ENCODE results near the gene PEG3. TPM values are rescaled to one million over a fixed set of nuclear protein-coding genes. Genes with fewer than 3 reads are reported as not detected.

The PEG3 gene
- total and polyA plus RNA-seq, 2 donors (not counting 1 experiment from before 2014, with no cell fraction given): 0.01 TPM; not detected in 1

- no peaks in the 10 kb centered on the region for H3K4me1 ChIP-seq (ENCODE audit: control insufficient read depth in 2 of 2, insufficient read depth in 2 of 2, low read length in 2 of 2)
- DNase-seq (no peak), ATAC-seq (ENCODE audit: low read depth) (no peak)
- H3K4me1 Mint-ChIP-seq: no peaks in the 10 kb centered on the region
- 96% methylated on average over 4 of the region's 6 CpGs for WGBS (ENCODE audit: insufficient coverage)
- H3K9ac ChIP-seq (ENCODE audit: low read length): no peak overlapping the region
- no peaks in the 10 kb centered on the region for H3K79me2 ChIP-seq (ENCODE audit: control insufficient read depth, insufficient read depth, low read length)
- TF ChIP-seq, protein P1, sequence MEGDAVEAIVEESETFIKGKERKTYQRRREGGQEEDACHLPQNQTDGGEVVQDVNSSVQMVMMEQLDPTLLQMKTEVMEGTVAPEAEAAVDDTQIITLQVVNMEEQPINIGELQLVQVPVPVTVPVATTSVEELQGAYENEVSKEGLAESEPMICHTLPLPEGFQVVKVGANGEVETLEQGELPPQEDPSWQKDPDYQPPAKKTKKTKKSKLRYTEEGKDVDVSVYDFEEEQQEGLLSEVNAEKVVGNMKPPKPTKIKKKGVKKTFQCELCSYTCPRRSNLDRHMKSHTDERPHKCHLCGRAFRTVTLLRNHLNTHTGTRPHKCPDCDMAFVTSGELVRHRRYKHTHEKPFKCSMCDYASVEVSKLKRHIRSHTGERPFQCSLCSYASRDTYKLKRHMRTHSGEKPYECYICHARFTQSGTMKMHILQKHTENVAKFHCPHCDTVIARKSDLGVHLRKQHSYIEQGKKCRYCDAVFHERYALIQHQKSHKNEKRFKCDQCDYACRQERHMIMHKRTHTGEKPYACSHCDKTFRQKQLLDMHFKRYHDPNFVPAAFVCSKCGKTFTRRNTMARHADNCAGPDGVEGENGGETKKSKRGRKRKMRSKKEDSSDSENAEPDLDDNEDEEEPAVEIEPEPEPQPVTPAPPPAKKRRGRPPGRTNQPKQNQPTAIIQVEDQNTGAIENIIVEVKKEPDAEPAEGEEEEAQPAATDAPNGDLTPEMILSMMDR (IDR thresholded peaks at IDR 0.05): no peak
- no peak for TF ChIP-seq EZH2 (IDR thresholded peaks at IDR 0.05; ENCODE audit: borderline replicate concordance, insufficient read depth, low read depth, low read length, poor library complexity, severe bottlenecking)
- H3K4me3 Mint-ChIP-seq: no peak overlapping the region
- H3K9me3 ChIP-seq (ENCODE audit: control extremely low read depth in 1 of 3, control insufficient read depth in 2 of 3, insufficient read depth in 1 of 3, low read length in 2 of 3): peaks cover 0 to 31% (median 4%) of the 10 kb centered on the region in 3 donors
- H3K27me3 Mint-ChIP-seq: no peaks in the 10 kb centered on the region
- no peak overlapping the region for H3K27ac Mint-ChIP-seq
- no peak overlapping the region for H3K4me3 ChIP-seq (ENCODE audit: control extremely low read depth in 1 of 5, extremely low read depth in 1 of 5, insufficient read depth in 1 of 5, low read depth in 2 of 5, low read length in 4 of 5)
- H4K20me1 ChIP-seq (ENCODE audit: control insufficient read depth, insufficient read depth, low read length, poor library complexity, severe bottlenecking): no peaks in the 10 kb centered on the region
- no peak overlapping the region for H2AFZ ChIP-seq (ENCODE audit: insufficient read depth, low read depth, low read length, poor library complexity, severe bottlenecking)
- intact Hi-C loops (cut with micrococcal nuclease): no loop called here
- ChIA-PET CTCF (no interaction called here), POLR2A (no interaction called here)
- no peaks in the 10 kb centered on the region for H3K27me3 ChIP-seq (replicated peaks in 1 of 4; ENCODE audit: control extremely low read depth in 1 of 4, control insufficient read depth in 3 of 4, insufficient read depth in 4 of 4, low read length in 3 of 4)
- peaks cover 7% of the 10 kb centered on the region for H3K9me3 Mint-ChIP-seq (ENCODE audit: insufficient read depth)
- H3K36me3 ChIP-seq (replicated peaks in 1 of 2; ENCODE audit: control extremely low read depth in 1 of 2, control insufficient read depth in 1 of 2, extremely low read depth in 1 of 2, insufficient read depth in 2 of 2, low read length in 1 of 2): no peaks in the 10 kb centered on the region
- no peak overlapping the region for H3K4me2 ChIP-seq (replicated peaks; ENCODE audit: low read depth, low read length, poor library complexity, severe bottlenecking)
- no peak overlapping the region for H3K27ac ChIP-seq (ENCODE audit: low read length in 2 of 2)
Measured at GRCh38 chr19:56823956-56824355, 16.6 kb downstream of the PEG3 start.

GRCh38 chr19:56823417-56823816, 17.1 kb downstream of the PEG3 start:
- no peaks in the 10 kb centered on the region for H3K36me3 ChIP-seq (replicated peaks in 1 of 2; ENCODE audit: control extremely low read depth in 1 of 2, control insufficient read depth in 1 of 2, extremely low read depth in 1 of 2, insufficient read depth in 2 of 2, low read length in 1 of 2)
- peaks cover 7% of the 10 kb centered on the region for H3K9me3 Mint-ChIP-seq (ENCODE audit: insufficient read depth)
- no peaks in the 10 kb centered on the region for H3K27me3 ChIP-seq (replicated peaks in 1 of 4; ENCODE audit: control extremely low read depth in 1 of 4, control insufficient read depth in 3 of 4, insufficient read depth in 4 of 4, low read length in 3 of 4)
- no peaks in the 10 kb centered on the region for H3K79me2 ChIP-seq (ENCODE audit: control insufficient read depth, insufficient read depth, low read length)
- no peaks in the 10 kb centered on the region for H3K27me3 Mint-ChIP-seq
- no peak overlapping the region for H3K27ac ChIP-seq (ENCODE audit: low read length in 2 of 2)
- H2AFZ ChIP-seq (ENCODE audit: insufficient read depth, low read depth, low read length, poor library complexity, severe bottlenecking): no peak overlapping the region
- TF ChIP-seq, protein P1 (IDR thresholded peaks at IDR 0.05): no peak
- no peak for TF ChIP-seq EZH2 (IDR thresholded peaks at IDR 0.05; ENCODE audit: borderline replicate concordance, insufficient read depth, low read depth, low read length, poor library complexity, severe bottlenecking)
- no peak overlapping the region for H3K4me3 ChIP-seq (ENCODE audit: control extremely low read depth in 1 of 5, extremely low read depth in 1 of 5, insufficient read depth in 1 of 5, low read depth in 2 of 5, low read length in 4 of 5)
- H3K4me3 Mint-ChIP-seq: no peak overlapping the region
- H3K9me3 ChIP-seq (ENCODE audit: control extremely low read depth in 1 of 3, control insufficient read depth in 2 of 3, insufficient read depth in 1 of 3, low read length in 2 of 3): peaks cover 0 to 31% (median 4%) of the 10 kb centered on the region in 3 donors
- no peak overlapping the region for H3K9ac ChIP-seq (ENCODE audit: low read length)
- H3K27ac Mint-ChIP-seq: no peak overlapping the region
- H4K20me1 ChIP-seq (ENCODE audit: control insufficient read depth, insufficient read depth, low read length, poor library complexity, severe bottlenecking): no peaks in the 10 kb centered on the region
- ATAC-seq (ENCODE audit: low read depth) (no peak), DNase-seq (no peak)
- H3K4me2 ChIP-seq (replicated peaks; ENCODE audit: low read depth, low read length, poor library complexity, severe bottlenecking): no peak overlapping the region
- H3K4me1 ChIP-seq (ENCODE audit: control insufficient read depth in 2 of 2, insufficient read depth in 2 of 2, low read length in 2 of 2): no peaks in the 10 kb centered on the region
- CTCF ChIA-PET: no interaction called here
- intact Hi-C loops (cut with micrococcal nuclease): no loop called here
- POLR2A ChIA-PET: no interaction called here
- H3K4me1 Mint-ChIP-seq: no peaks in the 10 kb centered on the region
- 91% methylated on average over 9 of the region's 12 CpGs for WGBS (ENCODE audit: insufficient coverage)

Data from B cell (primary cell).